OCI-LY7 (cell line): ENCODE measurements around the gene IMMP2L. TPM values are rescaled to one million over a fixed set of nuclear protein-coding genes. Genes with fewer than 3 reads are reported as not detected.

Experiments used
- BruUV-seq: library from RNA; stranded (reverse); fragments of 400-500 nt; replicated peaks from 2 replicates; lab custom pipeline; 2021; lab: Mats Ljungman, UMichigan
- CTCF ChIA-PET: fragments of 300-600 bp; sonication (Branson Sonifier 250); formaldehyde crosslinking; loops from one replicate; lab custom pipeline; 2022; ENCODE audit warnings: antibody characterized with exemption; ENCODE audit not compliant: unreplicated experiment; lab: Charles Lee
- POLR2A ChIA-PET: fragments of 300-600 bp; sonication (Branson Sonifier 250); formaldehyde crosslinking; loops from one replicate; lab custom pipeline; 2022; ENCODE audit warnings: antibody characterized with exemption; lab: Charles Lee
- DNase-seq: peaks from one replicate; pipeline ENCODE4 v3.0.0-alpha.2; 2015; ENCODE audit warnings: low spot score
- H2AFZ ChIP-seq: fragments of 200-600 bp; sonication (generic), shearing (Covaris generic); 2 replicates; pipeline ENCODE4 v1.6.1; 2014; ENCODE audit warnings: mild to moderate bottlenecking, antibody characterized with exemption, low read length, moderate library complexity
- H3K27ac ChIP-seq: fragments of 200-600 bp; sonication (generic); 2 replicates; pipeline ENCODE4 v1.5.1; 2014; ENCODE audit warnings: mixed run types, low read depth, mild to moderate bottlenecking, moderate library complexity, low read length, inconsistent platforms; ENCODE audit not compliant: poor library complexity, severe bottlenecking
- H3K36me3 ChIP-seq: fragments of 200-600 bp; sonication (generic); 2 replicates; pipeline ENCODE4 v1.6.1; 2014; ENCODE audit warnings: mild to moderate bottlenecking, antibody characterized with exemption, low read length, moderate library complexity, mixed read lengths; ENCODE audit not compliant: insufficient read depth
- H3K4me1 ChIP-seq: fragments of 200-600 bp; sonication (generic); 2 replicates; pipeline ENCODE4 v1.5.1; 2014; ENCODE audit warnings: mild to moderate bottlenecking, low read length; ENCODE audit not compliant: insufficient read depth, poor library complexity, severe bottlenecking
- H3K4me2 ChIP-seq: fragments of 200-600 bp; sonication (generic); 2 replicates; pipeline ENCODE4 v1.6.1; 2014; ENCODE audit warnings: mild to moderate bottlenecking, low read length
- H3K4me3 ChIP-seq: fragments of 200-600 bp; sonication (generic); 2 replicates; pipeline ENCODE4 v1.5.1; 2014; ENCODE audit warnings: mild to moderate bottlenecking, low read depth, low read length; ENCODE audit not compliant: poor library complexity, severe bottlenecking
- H3K79me2 ChIP-seq: fragments of 200-600 bp; sonication (generic); 2 replicates; pipeline ENCODE4 v1.6.1; 2016; ENCODE audit warnings: low read depth, mild to moderate bottlenecking, low read length, moderate library complexity, mixed read lengths; ENCODE audit not compliant: insufficient read depth
- H3K9me2 ChIP-seq: fragments of 200-600 bp; sonication (generic); 2 replicates; pipeline ENCODE4 v1.6.1; 2016; ENCODE audit warnings: mild to moderate bottlenecking, low read length, mixed read lengths; ENCODE audit not compliant: insufficient read depth
- H3K9me3 ChIP-seq: fragments of 200-600 bp; sonication (generic); 2 replicates; pipeline ENCODE4 v1.6.1; 2014; ENCODE audit warnings: mild to moderate bottlenecking, mixed run types, low read length, mixed read lengths
- H4K20me1 ChIP-seq: fragments of 200-600 bp; sonication (generic); 2 replicates; pipeline ENCODE4 v1.6.1; 2014; ENCODE audit warnings: mild to moderate bottlenecking, antibody characterized with exemption, low read length, moderate library complexity, mixed read lengths; ENCODE audit not compliant: insufficient read depth
- EZH2phosphoT487 ChIP-seq: fragments of 200-600 bp; sonication (generic); IDR thresholded peaks from 2 replicates; pipeline ENCODE4 v1.6.1; 2018; ENCODE audit warnings: low read depth, borderline replicate concordance, mild to moderate bottlenecking, mixed run types, antibody characterized with exemption, low read length, moderate library complexity, mixed read lengths
- intact Hi-C: fragments of 100-400 bp; cut with micrococcal nuclease; formaldehyde crosslinking; loops from one replicate; pipeline ENCODE4 v1.10.0; 2022; ENCODE audit not compliant: unreplicated experiment
- total RNA-seq, 2 experiments: library from RNA; depleted of rRNA in 1 of 2; stranded (reverse); fragments of >200 nt in 1 of 2; shearing (Covaris generic) in 1 of 2; gene quantifications; 2 replicates each; pipeline ENCODE4 v1.2.3, GENCODE V29; 2014 to 2022
- TF ChIP-seq, protein P1 (sequence below): fragments of 200-600 bp; sonication (generic); conservative IDR thresholded peaks from 2 replicates; pipeline ENCODE4 v1.5.1; 2014; ENCODE audit warnings: mild to moderate bottlenecking, antibody characterized with exemption, low read length, moderate library complexity, mixed read lengths

Gene IMMP2L
- total RNA-seq, 2 experiments from 2014 or later: 8.0 to 25.4 TPM

DNA sequence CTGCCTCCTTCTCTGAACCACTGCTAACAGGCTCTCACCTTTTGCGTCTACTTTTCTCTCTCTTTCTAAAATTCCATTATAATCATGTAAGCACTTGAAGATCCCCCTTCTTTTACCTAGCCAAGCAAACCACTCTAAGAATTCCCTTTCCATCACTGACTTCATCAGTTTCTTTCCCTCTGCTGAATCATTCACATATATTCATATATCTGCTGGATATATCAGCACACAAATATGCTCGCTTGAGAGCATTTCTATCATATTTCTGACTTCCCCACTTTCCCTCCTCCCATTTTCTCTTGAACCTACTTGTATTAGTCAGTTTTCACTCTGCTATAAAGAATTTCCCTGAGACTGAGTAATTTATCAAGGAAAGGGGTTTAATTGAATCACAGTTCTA is 555.6 kb downstream of the IMMP2L start:
- ChIA-PET CTCF (no interaction called here), POLR2A (no interaction called here)
- Histone ChIP-seq H3K27ac (no peak overlapping the region), H3K4me2 (no peak overlapping the region), H3K9me3 (no peaks in the 10 kb centered on the region), H3K79me2 (no peaks in the 10 kb centered on the region), H4K20me1 (no peaks in the 10 kb centered on the region), H3K4me3 (no peak overlapping the region), H2AFZ (no peak overlapping the region), H3K36me3 (no peaks in the 10 kb centered on the region), H3K4me1 (no peaks in the 10 kb centered on the region), H3K9me2 (no peaks in the 10 kb centered on the region)
- intact Hi-C loops: no loop called here
- DNase-seq: no peak
- BruUV-seq: no TSS peak
- TF ChIP-seq, protein P1, sequence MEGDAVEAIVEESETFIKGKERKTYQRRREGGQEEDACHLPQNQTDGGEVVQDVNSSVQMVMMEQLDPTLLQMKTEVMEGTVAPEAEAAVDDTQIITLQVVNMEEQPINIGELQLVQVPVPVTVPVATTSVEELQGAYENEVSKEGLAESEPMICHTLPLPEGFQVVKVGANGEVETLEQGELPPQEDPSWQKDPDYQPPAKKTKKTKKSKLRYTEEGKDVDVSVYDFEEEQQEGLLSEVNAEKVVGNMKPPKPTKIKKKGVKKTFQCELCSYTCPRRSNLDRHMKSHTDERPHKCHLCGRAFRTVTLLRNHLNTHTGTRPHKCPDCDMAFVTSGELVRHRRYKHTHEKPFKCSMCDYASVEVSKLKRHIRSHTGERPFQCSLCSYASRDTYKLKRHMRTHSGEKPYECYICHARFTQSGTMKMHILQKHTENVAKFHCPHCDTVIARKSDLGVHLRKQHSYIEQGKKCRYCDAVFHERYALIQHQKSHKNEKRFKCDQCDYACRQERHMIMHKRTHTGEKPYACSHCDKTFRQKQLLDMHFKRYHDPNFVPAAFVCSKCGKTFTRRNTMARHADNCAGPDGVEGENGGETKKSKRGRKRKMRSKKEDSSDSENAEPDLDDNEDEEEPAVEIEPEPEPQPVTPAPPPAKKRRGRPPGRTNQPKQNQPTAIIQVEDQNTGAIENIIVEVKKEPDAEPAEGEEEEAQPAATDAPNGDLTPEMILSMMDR: no peak
- no peak for TF ChIP-seq EZH2phosphoT487

DNA sequence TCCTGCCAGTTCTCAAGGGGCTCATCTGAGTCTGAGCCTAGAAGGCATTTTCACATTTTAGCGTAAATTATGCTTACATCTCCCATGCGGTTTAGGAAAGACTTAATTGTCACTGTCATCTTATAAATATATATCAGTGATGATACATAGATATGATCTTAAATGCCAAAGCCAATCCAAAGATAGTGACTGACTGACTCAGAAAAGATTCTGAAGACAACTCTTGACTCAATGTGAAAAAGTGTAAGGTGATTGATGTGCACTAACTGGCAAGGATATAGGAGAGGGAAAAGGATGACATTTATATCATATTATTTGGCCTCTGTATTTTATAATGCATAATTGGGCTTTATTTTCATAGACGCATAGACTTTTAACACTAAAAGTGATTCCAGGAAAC is 556.3 kb downstream of the IMMP2L start:
- H3K9me2 ChIP-seq: no peaks in the 10 kb centered on the region
- ChIA-PET CTCF (no interaction called here), POLR2A (no interaction called here)
- TF ChIP-seq, protein P1: no peak
- TF ChIP-seq EZH2phosphoT487: no peak
- H3K4me3 ChIP-seq: no peak overlapping the region
- no TSS peak for BruUV-seq
- intact Hi-C loops: no loop called here
- no peak overlapping the region for H3K4me2 ChIP-seq
- H3K79me2 ChIP-seq: no peaks in the 10 kb centered on the region
- no peaks in the 10 kb centered on the region for H3K4me1 ChIP-seq
- H3K27ac ChIP-seq: no peak overlapping the region
- no peaks in the 10 kb centered on the region for H3K9me3 ChIP-seq
- H3K36me3 ChIP-seq: no peaks in the 10 kb centered on the region
- no peak overlapping the region for H2AFZ ChIP-seq
- H4K20me1 ChIP-seq: no peaks in the 10 kb centered on the region
- no peak for DNase-seq

DNA sequence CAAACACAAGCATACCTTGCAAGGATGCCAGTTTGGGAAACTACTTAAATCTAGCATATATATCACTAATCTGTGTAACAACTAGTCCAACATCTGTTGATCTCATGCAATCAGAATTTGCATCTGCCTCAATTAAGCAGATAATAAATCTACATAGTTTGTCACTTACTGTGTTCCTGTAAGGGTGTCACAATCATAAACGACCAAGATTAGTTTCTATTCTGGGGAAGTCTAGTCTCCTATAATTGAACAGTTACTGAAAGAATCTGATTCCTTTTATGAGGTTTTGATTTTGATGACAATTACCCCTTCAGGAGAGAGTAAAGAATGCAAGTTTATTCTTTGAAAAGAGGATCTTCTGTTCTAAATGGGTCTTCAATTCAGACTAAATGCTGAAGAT is 556.8 kb downstream of the IMMP2L start:
- H3K4me1 ChIP-seq: no peaks in the 10 kb centered on the region
- no peaks in the 10 kb centered on the region for H3K9me3 ChIP-seq
- TF ChIP-seq, protein P1: no peak
- no peak for TF ChIP-seq EZH2phosphoT487
- intact Hi-C loops: no loop called here
- CTCF ChIA-PET: no interaction called here
- H4K20me1 ChIP-seq: no peaks in the 10 kb centered on the region
- no peak for DNase-seq
- no peaks in the 10 kb centered on the region for H3K9me2 ChIP-seq
- H3K4me2 ChIP-seq: no peak overlapping the region
- no TSS peak for BruUV-seq
- no peak overlapping the region for H3K27ac ChIP-seq
- no peak overlapping the region for H2AFZ ChIP-seq
- H3K36me3 ChIP-seq: no peaks in the 10 kb centered on the region
- POLR2A ChIA-PET: no interaction called here
- no peak overlapping the region for H3K4me3 ChIP-seq
- H3K79me2 ChIP-seq: no peaks in the 10 kb centered on the region
